ENCODE data around the gene PPP3R2. TPM values are rescaled to one million over a fixed set of nuclear protein-coding genes. Genes with fewer than 3 reads are reported as not detected.

Gene PPP3R2
- total and polyA plus RNA-seq, 10 of the 15 experiments (the other 5 are each of a cell fraction or from before 2014, with no cell fraction given): not detected

- TF ChIP-seq MYC (IDR thresholded peaks at IDR 0.05; ENCODE audit: insufficient read depth, insufficient read length, insufficient replicate concordance, low read length, severe bottlenecking) (no peak), SPI1 (IDR thresholded peaks at IDR 0.05; ENCODE audit: borderline replicate concordance, insufficient read depth, low read depth, low read length) (no peak), YBX1 (IDR thresholded peaks at IDR 0.05) (no peak), BACH1 (IDR thresholded peaks at IDR 0.05; ENCODE audit: borderline replicate concordance) (no peak), PAX5 (IDR thresholded peaks at IDR 0.05; ENCODE audit: borderline replicate concordance, low read depth, low read length) (no peak)
Observed at GRCh38 chr9:101543098-101543735, 51.6 kb downstream of the PPP3R2 start (continued).

Other genes starting within 250 kb of the PPP3R2 start
- 0.06 TPM in 1 of 2 replicates, not detected in the other for gene BAAT, start 210.0 kb downstream of the PPP3R2 start, total RNA-seq (2014; rRNA removed)
- 0.04 and 0.05 TPM in 2 replicates for gene BAAT, start 210.0 kb downstream of the PPP3R2 start, total RNA-seq (2014; rRNA removed; fragmentation: Illumina TruSeq; extraction: Trizol)
- 0.16 and 0.26 TPM in 2 replicates for gene BAAT, start 210.0 kb downstream of the PPP3R2 start, total RNA-seq (2021)
- 0.04 and 0.05 TPM in 2 replicates for gene BAAT, start 210.0 kb downstream of the PPP3R2 start, polyA plus RNA-seq (2011; rRNA removed)
- gene BAAT, start 210.0 kb downstream of the PPP3R2 start, polyA plus RNA-seq (2014; fragmentation: Illumina TruSeq; extraction: Trizol): 0.06 and 0.08 TPM in 2 replicates
- under 1 TPM; 0.02 to 0.10 TPM for gene BAAT, start 210.0 kb downstream of the PPP3R2 start, polyA plus RNA-seq (2014; fragmentation: Nextera tagmentation; extraction: Ambion mirVana)
- gene BAAT, start 210.0 kb downstream of the PPP3R2 start, polyA plus RNA-seq (2014; rRNA removed): 0.08 and 0.10 TPM in 2 replicates
- gene BAAT, start 210.0 kb downstream of the PPP3R2 start, polyA plus RNA-seq (2016; fragmentation: Nextera tagmentation; extraction: Ambion mirVana): not detected
- gene MRPL50, start 196.4 kb downstream of the PPP3R2 start, total RNA-seq (2014; rRNA removed): 18.2 and 22.0 TPM in 2 replicates
- gene MRPL50, start 196.4 kb downstream of the PPP3R2 start, total RNA-seq (2014; rRNA removed; fragmentation: Illumina TruSeq; extraction: Trizol): 25.2 and 25.7 TPM in 2 replicates
- gene MRPL50, start 196.4 kb downstream of the PPP3R2 start, total RNA-seq (2021): 12.8 and 13.5 TPM in 2 replicates
- gene MRPL50, start 196.4 kb downstream of the PPP3R2 start, polyA plus RNA-seq (2011; rRNA removed): 30.0 and 42.8 TPM in 2 replicates
- gene MRPL50, start 196.4 kb downstream of the PPP3R2 start, polyA plus RNA-seq (2014; fragmentation: Illumina TruSeq; extraction: Trizol): 25.7 and 29.6 TPM in 2 replicates
- 10 to 100 TPM; 50.3 to 79.4 TPM for gene MRPL50, start 196.4 kb downstream of the PPP3R2 start, polyA plus RNA-seq (2014; fragmentation: Nextera tagmentation; extraction: Ambion mirVana)
- gene MRPL50, start 196.4 kb downstream of the PPP3R2 start, polyA plus RNA-seq (2014; rRNA removed): 13.8 and 14.1 TPM in 2 replicates
- gene MRPL50, start 196.4 kb downstream of the PPP3R2 start, polyA plus RNA-seq (2016; fragmentation: Nextera tagmentation; extraction: Ambion mirVana): 10 to 100 TPM; 33.9 to 34.8 TPM
- 7.9 and 9.8 TPM in 2 replicates for gene ZNF189, start 196.1 kb downstream of the PPP3R2 start, total RNA-seq (2014; rRNA removed)
- 12.2 and 12.3 TPM in 2 replicates for gene ZNF189, start 196.1 kb downstream of the PPP3R2 start, total RNA-seq (2014; rRNA removed; fragmentation: Illumina TruSeq; extraction: Trizol)
- gene ZNF189, start 196.1 kb downstream of the PPP3R2 start, total RNA-seq (2021): 8.7 and 9.6 TPM in 2 replicates
- gene ZNF189, start 196.1 kb downstream of the PPP3R2 start, polyA plus RNA-seq (2011; rRNA removed): 8.6 and 13.7 TPM in 2 replicates
- 10.7 and 12.6 TPM in 2 replicates for gene ZNF189, start 196.1 kb downstream of the PPP3R2 start, polyA plus RNA-seq (2014; fragmentation: Illumina TruSeq; extraction: Trizol)
- gene ZNF189, start 196.1 kb downstream of the PPP3R2 start, polyA plus RNA-seq (2014; fragmentation: Nextera tagmentation; extraction: Ambion mirVana): 1 to 10 TPM; 3.1 to 3.6 TPM
- 5.8 and 6.9 TPM in 2 replicates for gene ZNF189, start 196.1 kb downstream of the PPP3R2 start, polyA plus RNA-seq (2014; rRNA removed)
- gene ZNF189, start 196.1 kb downstream of the PPP3R2 start, polyA plus RNA-seq (2016; fragmentation: Nextera tagmentation; extraction: Ambion mirVana): 1 to 10 TPM; 5.1 to 5.2 TPM
- not detected in 2 replicates for gene ALDOB, start 159.2 kb downstream of the PPP3R2 start, total RNA-seq (2014; rRNA removed)
- not detected in 2 replicates for gene ALDOB, start 159.2 kb downstream of the PPP3R2 start, total RNA-seq (2014; rRNA removed; fragmentation: Illumina TruSeq; extraction: Trizol)
- gene ALDOB, start 159.2 kb downstream of the PPP3R2 start, total RNA-seq (2021): 0.66 and 0.82 TPM in 2 replicates
- gene ALDOB, start 159.2 kb downstream of the PPP3R2 start, polyA plus RNA-seq (2011; rRNA removed): 0.04 and 0.09 TPM in 2 replicates
- gene ALDOB, start 159.2 kb downstream of the PPP3R2 start, polyA plus RNA-seq (2014; fragmentation: Illumina TruSeq; extraction: Trizol): not detected in 2 replicates
- gene ALDOB, start 159.2 kb downstream of the PPP3R2 start, polyA plus RNA-seq (2014; fragmentation: Nextera tagmentation; extraction: Ambion mirVana): not detected
- 0.03 TPM in 1 of 2 replicates, not detected in the other for gene ALDOB, start 159.2 kb downstream of the PPP3R2 start, polyA plus RNA-seq (2014; rRNA removed)
- not detected for gene ALDOB, start 159.2 kb downstream of the PPP3R2 start, polyA plus RNA-seq (2016; fragmentation: Nextera tagmentation; extraction: Ambion mirVana)
- gene RNF20, start 61.1 kb downstream of the PPP3R2 start, total RNA-seq (2014; rRNA removed): 15.0 and 16.4 TPM in 2 replicates
- 25.2 and 26.3 TPM in 2 replicates for gene RNF20, start 61.1 kb downstream of the PPP3R2 start, total RNA-seq (2014; rRNA removed; fragmentation: Illumina TruSeq; extraction: Trizol)
- 28.0 and 38.9 TPM in 2 replicates for gene RNF20, start 61.1 kb downstream of the PPP3R2 start, total RNA-seq (2021)
- gene RNF20, start 61.1 kb downstream of the PPP3R2 start, polyA plus RNA-seq (2011; rRNA removed): 27.1 and 31.6 TPM in 2 replicates
- 27.7 and 33.6 TPM in 2 replicates for gene RNF20, start 61.1 kb downstream of the PPP3R2 start, polyA plus RNA-seq (2014; fragmentation: Illumina TruSeq; extraction: Trizol)
- 10 to 100 TPM in 1 of 2 experiments, 1 to 10 TPM in 1; 7.5 to 12.6 TPM for gene RNF20, start 61.1 kb downstream of the PPP3R2 start, polyA plus RNA-seq (2014; fragmentation: Nextera tagmentation; extraction: Ambion mirVana)
- gene RNF20, start 61.1 kb downstream of the PPP3R2 start, polyA plus RNA-seq (2014; rRNA removed): 14.4 and 15.2 TPM in 2 replicates
- gene RNF20, start 61.1 kb downstream of the PPP3R2 start, polyA plus RNA-seq (2016; fragmentation: Nextera tagmentation; extraction: Ambion mirVana): 10 to 100 TPM; 29.7 to 30.4 TPM
- gene GRIN3A, start 143.7 kb upstream of the PPP3R2 start, total RNA-seq (2014; rRNA removed): not detected in 2 replicates
- gene GRIN3A, start 143.7 kb upstream of the PPP3R2 start, total RNA-seq (2014; rRNA removed; fragmentation: Illumina TruSeq; extraction: Trizol): not detected in 2 replicates
- gene GRIN3A, start 143.7 kb upstream of the PPP3R2 start, total RNA-seq (2021): not detected in 2 replicates
- not detected in 2 replicates for gene GRIN3A, start 143.7 kb upstream of the PPP3R2 start, polyA plus RNA-seq (2011; rRNA removed)
- gene GRIN3A, start 143.7 kb upstream of the PPP3R2 start, polyA plus RNA-seq (2014; fragmentation: Illumina TruSeq; extraction: Trizol): not detected in 2 replicates
- under 1 TPM; 0.03 to 0.05 TPM for gene GRIN3A, start 143.7 kb upstream of the PPP3R2 start, polyA plus RNA-seq (2014; fragmentation: Nextera tagmentation; extraction: Ambion mirVana)
- not detected in 2 replicates for gene GRIN3A, start 143.7 kb upstream of the PPP3R2 start, polyA plus RNA-seq (2014; rRNA removed)
- under 1 TPM in 1 of 2 experiments, not detected in 1; 0.04 TPM for gene GRIN3A, start 143.7 kb upstream of the PPP3R2 start, polyA plus RNA-seq (2016; fragmentation: Nextera tagmentation; extraction: Ambion mirVana)